GM23248 (cell line): ENCODE results near the gene GNG10.

Experiments used
- EZH2 ChIP-seq: fragments of 200-600 bp; sonication (generic); IDR thresholded peaks from 2 replicates; pipeline ENCODE4 v1.6.1; 2018; ENCODE audit warnings: antibody characterized with exemption, mild to moderate bottlenecking; ENCODE audit not compliant: insufficient read depth, poor library complexity, severe bottlenecking
- EZH2phosphoT487 ChIP-seq: fragments of 200-600 bp; sonication (generic); IDR thresholded peaks from 2 replicates; pipeline ENCODE4 v1.6.1; 2018; ENCODE audit warnings: antibody characterized with exemption, moderate library complexity, mild to moderate bottlenecking, low read depth; ENCODE audit not compliant: insufficient read depth

DNA sequence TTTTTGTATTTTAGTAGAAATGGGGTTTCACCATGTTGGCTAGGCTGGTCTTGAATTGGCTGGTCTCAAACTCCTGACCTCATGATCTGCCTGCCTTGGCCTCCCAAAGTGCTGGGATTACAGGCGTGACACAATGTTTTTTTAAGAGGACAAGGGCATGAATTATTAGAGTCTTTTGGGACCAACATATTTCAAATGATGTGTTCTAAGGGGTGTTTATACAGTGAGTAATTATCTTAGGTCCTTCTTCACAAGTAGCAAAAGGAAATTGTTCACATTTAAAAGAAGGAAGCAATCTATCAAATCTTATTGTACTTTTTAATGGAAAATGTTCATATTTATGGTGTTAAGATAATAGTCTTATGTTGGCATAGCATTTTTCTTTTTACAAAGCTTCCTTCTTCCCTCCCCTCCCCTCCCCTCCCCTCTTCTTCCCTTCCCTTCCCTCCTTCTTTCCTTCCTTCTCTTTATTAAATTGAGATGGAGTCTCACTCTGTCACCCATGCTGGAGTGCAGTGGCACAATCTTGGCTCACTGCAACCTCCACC lies 6.7 kb downstream of the GNG10 start:
- TF ChIP-seq EZH2 (no peak), EZH2phosphoT487 (no peak)
